Adrenal gland (tissue), 12 donors: ENCODE results near the gene ARF1. TPM values are rescaled to one million over a fixed set of nuclear protein-coding genes. Genes with fewer than 3 reads are reported as not detected.

Source experiments
- DNase-seq, 7 donors: peaks; one replicate each; pipeline ENCODE4 v3.0.0-alpha.2; 2019 to 2020
- H3K27ac ChIP-seq, 5 donors: fragments of 200-600 bp; sonication (generic) in 4 of 5; 1 replicate in 3 of 5; 2 replicates in 2 of 5; pipeline versions ENCODE4 v1.5.1 to v1.8.0; 2016 to 2020; ENCODE audit warnings: mild to moderate bottlenecking in 1 of 5
- H3K27me3 ChIP-seq: fragments of 200-600 bp; 2 replicates; pipeline ENCODE4 v1.8.0; 2021
- H3K36me3 ChIP-seq, 2 donors: fragments of 200-600 bp; replicated peaks in 1 of 2; 1 replicate in 1 of 2; 2 replicates in 1 of 2; pipeline versions ENCODE4 v1.5.1 to v1.8.0; 2018 to 2022
- H3K4me1 ChIP-seq, 2 donors: fragments of 200-600 bp; replicated peaks in 1 of 2; 1 replicate in 1 of 2; 2 replicates in 1 of 2; pipeline versions ENCODE4 v1.5.1 to v1.8.0; 2018 to 2021
- H3K4me3 ChIP-seq, 4 donors: fragments of 200-600 bp; sonication (generic) in 3 of 4; one replicate each; pipeline ENCODE4 v1.5.1; 2016 to 2018
- H3K9me3 ChIP-seq, 3 donors: fragments of 200-600 bp; sonication (generic) in 1 of 3; replicated peaks in 1 of 3; 1 replicate in 2 of 3; 2 replicates in 1 of 3; pipeline versions ENCODE4 v1.5.1 to v1.8.0; 2016 to 2021
- POLR2A ChIP-seq, 2 donors: fragments of 450-650 bp; IDR thresholded peaks; one replicate each; pipeline ENCODE4 v1.6.1; 2017; ENCODE audit warnings: antibody characterized with exemption in 2 of 2, mild to moderate bottlenecking in 2 of 2, moderate library complexity in 1 of 2
- WGBS, 4 donors: extraction: QIAGEN DNeasy Blood & Tissue Kit in 2 of 4; methylation state at CpG; one replicate each; pipeline versions ENCODE4 v1.1.5 to v1.1.7; 2013 to 2017; 5-methylcytosine and 5-hydroxymethylcytosine counted together
- intact Hi-C, 2 donors: fragments of 100-400 bp; cut with DNase I; formaldehyde crosslinking; loops; one replicate each; pipeline versions ENCODE4 v1.14.1 to v1.15.0; 2022 to 2023
- polyA plus RNA-seq, 3 donors: library from polyadenylated mRNA; stranded (reverse); fragments of 200-250 nt in 2 of 3; fragments of 350-450 nt in 1 of 3; fragmentation: Illumina TruSeq in 1 of 3; extraction: RNeasy Lipid Tissue Mini Kit (QIAGEN cat#74804) in 1 of 3; gene quantifications; one replicate each; pipeline ENCODE4 v1.2.3, GENCODE V29; 2013 to 2014
- total RNA-seq, 9 donors: library from RNA; depleted of rRNA in 4 of 9; stranded (reverse); fragments of >200 nt in 4 of 9; fragments of 120-200 nt in 1 of 9; fragmentation: NEBNext Ultra II Directional in 1 of 9; extraction: Animal tissue kit (Norgen Biotek cat#: 25700) in 1 of 9; gene quantifications; one replicate each; pipeline versions ENCODE4 v1.1.0 to v1.2.4, GENCODE V29; 2013 to 2023
- TF ChIP-seq, protein P1 (sequence below), 6 experiments: fragments of 450-650 bp in 4 of 6; fragments of 200-600 bp in 2 of 6; sonication (generic) in 1 of 6; IDR thresholded peaks; 1 replicate in 5 of 6; 2 replicates in 1 of 6; pipeline versions ENCODE4 v1.5.1 to v1.8.0; 2016 to 2021; ENCODE audit warnings: antibody characterized with exemption in 6 of 6, mild to moderate bottlenecking in 2 of 6, moderate library complexity in 1 of 6
- donor health status: healthy with polysubstance abuse.
- donor health status: Bipolar disorder and iron deficiency.
- donor health status: DM: yes; HTN: yes; CAD: no.
- donor health status: DM: no; HTN: no; CAD: no.
- donor health status: DM: no; HTN: no; CAD: no.
- donor health status: DM: yes; HTN: yes; CAD: no.

Gene ARF1
- total and polyA plus RNA-seq, 12 donors, result 200 to 611 (median 381) TPM

DNA sequence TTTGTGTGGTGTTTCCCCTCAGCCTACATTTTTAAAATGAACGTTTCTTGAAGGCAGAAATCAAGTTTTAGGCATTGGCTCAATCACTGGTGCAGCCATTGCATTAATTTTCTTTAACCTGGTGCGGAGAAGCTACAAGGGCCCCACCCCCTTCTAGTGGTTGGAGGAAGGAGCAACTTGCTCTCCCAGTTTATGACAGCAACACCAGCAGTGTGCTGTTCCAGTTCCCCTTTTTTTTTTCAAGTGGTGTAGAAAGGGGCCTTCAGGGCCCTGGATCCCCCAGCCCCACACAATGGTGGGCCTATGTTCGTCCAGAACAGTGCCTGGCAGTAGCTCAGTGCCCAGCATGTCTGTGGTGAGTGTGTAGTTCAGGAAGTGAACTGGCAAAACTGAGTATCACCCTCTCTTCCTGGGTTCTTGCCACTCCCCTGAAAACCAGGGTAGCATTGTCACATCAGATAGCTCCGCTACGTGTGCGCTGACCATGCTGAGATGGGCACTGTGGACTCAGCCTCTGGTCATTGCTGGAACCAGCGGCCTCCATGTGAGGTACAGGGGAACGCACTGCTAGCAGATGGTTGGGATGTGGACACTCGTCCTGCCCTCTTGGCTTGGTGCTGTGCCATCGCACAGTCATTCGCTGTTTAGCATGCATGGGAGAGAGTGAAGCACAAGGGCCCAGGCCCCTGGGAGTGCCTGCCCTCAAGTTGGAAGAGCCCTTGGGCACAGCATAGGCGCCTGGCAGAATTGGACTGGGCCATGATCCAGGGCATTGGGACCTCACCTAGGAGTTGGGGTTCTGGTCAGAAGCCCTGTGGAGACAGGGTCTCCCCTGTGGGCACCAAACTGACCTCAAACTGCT lies 7.2 kb downstream of the ARF1 start:
- 62 to 64% (median 63%) methylated on average over 10 to 12 of the region's 12 CpGs for WGBS, 4 donors
- Histone ChIP-seq H3K27ac (peak overlapping the region in 4 of 5 donors; percentile 31 to 64 (median 62)), H3K4me3 (no peak overlapping the region), H3K9me3 (peaks cover 0 to 6% (median 0%) of the 10 kb centered on the region in 3 donors), H3K36me3 (peaks cover 0 to 14% of the 10 kb centered on the region in 2 donors), H3K4me1 (peaks cover 66 to 83% of the 10 kb centered on the region in 2 donors), H3K27me3 (no peaks in the 10 kb centered on the region)
- intact Hi-C loops, result loop anchor here in 1 of 2 donors (10.0 kb wide), 1 partner anchor 355 kb away; the partner anchor contains the start of genes JMJD4 and SNAP47
- DNase-seq, result peak in 5 of 7 donors; percentile 23 to 55 (median 25)
- TF ChIP-seq POLR2A (IDR thresholded peaks at IDR 0.05), result no peak
- TF ChIP-seq, protein P1, sequence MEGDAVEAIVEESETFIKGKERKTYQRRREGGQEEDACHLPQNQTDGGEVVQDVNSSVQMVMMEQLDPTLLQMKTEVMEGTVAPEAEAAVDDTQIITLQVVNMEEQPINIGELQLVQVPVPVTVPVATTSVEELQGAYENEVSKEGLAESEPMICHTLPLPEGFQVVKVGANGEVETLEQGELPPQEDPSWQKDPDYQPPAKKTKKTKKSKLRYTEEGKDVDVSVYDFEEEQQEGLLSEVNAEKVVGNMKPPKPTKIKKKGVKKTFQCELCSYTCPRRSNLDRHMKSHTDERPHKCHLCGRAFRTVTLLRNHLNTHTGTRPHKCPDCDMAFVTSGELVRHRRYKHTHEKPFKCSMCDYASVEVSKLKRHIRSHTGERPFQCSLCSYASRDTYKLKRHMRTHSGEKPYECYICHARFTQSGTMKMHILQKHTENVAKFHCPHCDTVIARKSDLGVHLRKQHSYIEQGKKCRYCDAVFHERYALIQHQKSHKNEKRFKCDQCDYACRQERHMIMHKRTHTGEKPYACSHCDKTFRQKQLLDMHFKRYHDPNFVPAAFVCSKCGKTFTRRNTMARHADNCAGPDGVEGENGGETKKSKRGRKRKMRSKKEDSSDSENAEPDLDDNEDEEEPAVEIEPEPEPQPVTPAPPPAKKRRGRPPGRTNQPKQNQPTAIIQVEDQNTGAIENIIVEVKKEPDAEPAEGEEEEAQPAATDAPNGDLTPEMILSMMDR (IDR thresholded peaks at IDR 0.05), result no peak

DNA sequence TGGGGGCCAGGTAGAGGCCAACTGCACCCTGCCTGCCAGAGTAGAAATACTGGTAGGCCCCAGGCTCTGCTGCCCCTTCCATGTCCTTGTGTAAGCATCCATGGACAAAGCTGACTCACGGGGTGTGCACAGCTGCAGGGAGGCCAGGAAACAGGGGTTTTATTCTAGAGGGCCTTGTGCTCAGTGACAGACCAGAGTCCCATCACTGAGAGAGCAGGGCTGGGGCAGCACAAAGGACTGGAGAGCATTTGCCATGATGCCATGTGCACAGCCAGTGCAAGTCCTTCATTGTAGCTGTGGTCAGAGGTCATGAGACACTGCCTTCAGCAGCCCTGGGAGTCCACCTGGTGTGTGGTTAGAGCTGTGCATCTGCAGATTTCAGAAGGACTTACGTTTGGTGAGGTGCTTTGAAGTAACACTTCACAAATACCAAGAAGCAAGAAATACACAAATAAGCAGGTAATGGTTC lies 8.1 kb downstream of the ARF1 start:
- intact Hi-C loops, result no loop called here
- Histone ChIP-seq H3K36me3 (peaks cover 0 to 14% of the 10 kb centered on the region in 2 donors), H3K9me3 (peaks cover 0 to 9% (median 0%) of the 10 kb centered on the region in 3 donors), H3K27ac (peak overlapping the region in 3 of 5 donors; percentile 41 to 64 (median 62)), H3K27me3 (no peaks in the 10 kb centered on the region), H3K4me1 (peaks cover 57 to 79% of the 10 kb centered on the region in 2 donors), H3K4me3 (no peak overlapping the region)
- 8 to 22% (median 13%) methylated on average over 2 of the region's 2 CpGs for WGBS, 4 donors
- peak in 1 of 2 donors; percentile 47 for TF ChIP-seq POLR2A (IDR thresholded peaks at IDR 0.05)
- TF ChIP-seq, protein P1 (IDR thresholded peaks at IDR 0.05), result no peak
- DNase-seq, result peak in 6 of 7 donors; percentile 65 to 79 (median 71)

DNA sequence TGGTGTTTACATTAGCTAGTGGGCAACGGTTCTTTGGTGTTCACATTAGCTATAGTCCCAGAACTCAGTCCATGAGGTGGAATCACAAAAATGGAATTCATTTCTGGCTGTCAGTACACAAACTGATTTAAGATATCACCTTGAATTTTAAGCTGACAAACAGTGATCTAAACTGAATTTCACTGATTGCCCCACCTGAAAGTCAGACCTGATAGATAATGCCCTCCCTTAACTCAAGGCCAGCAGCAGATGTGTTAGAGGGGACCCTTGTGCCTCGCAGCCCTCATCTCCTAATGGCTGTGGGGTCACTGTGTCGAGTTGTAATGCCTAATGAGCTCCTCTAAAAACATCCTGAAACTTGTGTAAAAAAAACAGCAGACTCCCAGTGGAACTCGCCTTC lies 8.6 kb downstream of the ARF1 start:
- Histone ChIP-seq H3K4me3 (no peak overlapping the region), H3K36me3 (peaks cover 0 to 14% of the 10 kb centered on the region in 2 donors), H3K9me3 (peaks cover 0 to 9% (median 0%) of the 10 kb centered on the region in 3 donors), H3K27me3 (no peaks in the 10 kb centered on the region), H3K4me1 (peaks cover 53 to 79% of the 10 kb centered on the region in 2 donors), H3K27ac (peak overlapping the region in 4 of 5 donors; percentile 16 to 64 (median 42))
- TF ChIP-seq POLR2A (IDR thresholded peaks at IDR 0.05), result no peak
- TF ChIP-seq, protein P1 (IDR thresholded peaks at IDR 0.05), result no peak
- WGBS, 4 donors, result 48 to 58% (median 53%) methylated on average over 4 of the region's 4 CpGs
- DNase-seq, result no peak
- intact Hi-C loops, result no loop called here

DNA sequence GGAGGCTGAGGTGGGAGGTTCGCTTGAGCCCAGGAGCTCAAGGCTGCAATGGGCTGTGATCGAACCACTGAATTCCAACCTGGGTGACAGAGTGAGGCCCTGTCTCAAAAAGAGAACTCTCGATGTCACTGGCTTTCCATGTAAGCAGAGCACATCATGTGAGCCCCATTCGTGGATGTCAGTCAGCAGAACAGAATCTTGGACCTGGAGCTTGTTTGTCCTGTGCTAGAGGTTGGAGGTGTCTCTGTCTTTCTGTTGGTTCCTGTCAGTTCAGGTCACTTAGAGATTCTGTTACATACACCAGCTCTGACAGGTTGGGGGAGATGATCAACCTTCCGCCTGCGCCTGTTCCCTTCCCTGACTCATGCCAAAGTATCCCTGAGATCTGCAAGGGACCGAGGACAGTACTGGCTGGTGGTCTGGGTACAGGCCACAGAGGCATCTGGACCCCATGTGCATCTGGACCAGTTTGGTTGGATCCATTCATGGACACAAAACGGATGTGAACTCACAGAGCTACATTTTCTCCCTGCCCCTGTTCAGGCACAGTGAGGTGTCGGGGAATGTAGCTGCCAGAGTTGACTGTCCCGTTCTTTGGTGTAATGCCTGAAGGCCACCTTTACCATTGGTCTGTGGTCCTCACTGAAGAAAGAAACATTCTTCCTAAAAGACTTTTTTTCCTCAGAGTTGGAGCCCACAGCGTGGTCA lies 10.0 kb downstream of the ARF1 start:
- Histone ChIP-seq H3K9me3 (peaks cover 0 to 9% (median 0%) of the 10 kb centered on the region in 3 donors), H3K27ac (peak overlapping the region in 1 of 5 donors; percentile 64), H3K36me3 (peaks cover 0 to 20% of the 10 kb centered on the region in 2 donors), H3K4me3 (no peak overlapping the region), H3K4me1 (peaks cover 39 to 71% of the 10 kb centered on the region in 2 donors), H3K27me3 (no peaks in the 10 kb centered on the region)
- intact Hi-C loops, result no loop called here
- WGBS, 4 donors, result 77 to 86% (median 83%) methylated on average over 9 to 11 of the region's 11 CpGs
- peak in 4 of 7 donors; percentile 1 to 51 (median 10) for DNase-seq
- no peak for TF ChIP-seq POLR2A (IDR thresholded peaks at IDR 0.05)
- TF ChIP-seq, protein P1 (IDR thresholded peaks at IDR 0.05), result no peak
